SK-N-SH treated with all-trans-retinoic acid at 6 μM for 48 hours (cell line): ENCODE measurements around the gene AFG3L2.

Source experiments
- ATAC-seq: fragments of 200-7000 bp; cut with Tn5 transposase; 3 replicates; pipeline ENCODE4 v1.9.1; 2020; ENCODE audit warnings: mild to moderate bottlenecking, moderate library complexity
- ARNTL ChIP-seq: fragments of 450-650 bp; formaldehyde crosslinking; IDR thresholded peaks from 2 replicates; pipeline ENCODE4 v1.5.0; 2020; ENCODE audit warnings: low read depth, mild to moderate bottlenecking, moderate library complexity, borderline replicate concordance
- BACH2 ChIP-seq: fragments of 250-450 bp; sonication (Bioruptor Pico); IDR thresholded peaks from 2 replicates; pipeline ENCODE4 v1.9.0; 2021; ENCODE audit warnings: mild to moderate bottlenecking, borderline replicate concordance
- CREB5 ChIP-seq: fragments of 250-450 bp; sonication (Bioruptor Pico); IDR thresholded peaks from 2 replicates; pipeline ENCODE4 v1.5.1; 2020; ENCODE audit warnings: low read depth, mild to moderate bottlenecking, moderate library complexity
- CSDC2 ChIP-seq: fragments of 250-450 bp; sonication (Bioruptor Pico); IDR thresholded peaks from 2 replicates; pipeline ENCODE4 v1.5.0; 2020; ENCODE audit warnings: mild to moderate bottlenecking, moderate library complexity
- ESRRG ChIP-seq: fragments of 250-450 bp; sonication (Bioruptor Pico); IDR thresholded peaks from 2 replicates; pipeline ENCODE4 v1.6.1; 2021; ENCODE audit warnings: mild to moderate bottlenecking
- GLIS3 ChIP-seq: fragments of 250-450 bp; sonication (Bioruptor Pico); IDR thresholded peaks from 2 replicates; pipeline ENCODE4 v1.5.0; 2020; ENCODE audit warnings: mild to moderate bottlenecking, moderate library complexity
- ISL1 ChIP-seq: fragments of 250-450 bp; sonication (Bioruptor Pico); IDR thresholded peaks from 2 replicates; pipeline ENCODE4 v2.1.2; 2022; ENCODE audit warnings: mild to moderate bottlenecking, moderate library complexity
- OSR1 ChIP-seq: fragments of 250-450 bp; sonication (Bioruptor Pico); IDR thresholded peaks from 2 replicates; pipeline ENCODE4 v1.8.0; 2022; ENCODE audit warnings: moderate library complexity, mild to moderate bottlenecking, inconsistent platforms
- POU6F1 ChIP-seq: fragments of 250-450 bp; sonication (Bioruptor Pico); IDR thresholded peaks from 2 replicates; pipeline ENCODE4 v1.8.0; 2021; ENCODE audit warnings: low read depth, mild to moderate bottlenecking, moderate library complexity, borderline replicate concordance
- PPARA ChIP-seq: fragments of 250-450 bp; sonication (Bioruptor Pico); IDR thresholded peaks from 2 replicates; pipeline ENCODE4 v1.5.0; 2020; ENCODE audit warnings: mild to moderate bottlenecking, borderline replicate concordance
- RARB ChIP-seq: fragments of 250-450 bp; sonication (Bioruptor Pico); IDR thresholded peaks from 2 replicates; pipeline ENCODE4 v1.8.0; 2021; ENCODE audit warnings: mild to moderate bottlenecking, moderate library complexity
- SNAI2 ChIP-seq: fragments of 250-450 bp; sonication (Bioruptor Pico); IDR thresholded peaks from 2 replicates; pipeline ENCODE4 v1.5.0; 2020; ENCODE audit warnings: mild to moderate bottlenecking, moderate library complexity
- TCF4 ChIP-seq: fragments of 250-450 bp; sonication (Bioruptor Pico); IDR thresholded peaks from 2 replicates; pipeline ENCODE4 v1.8.0; 2021; ENCODE audit warnings: mild to moderate bottlenecking, moderate library complexity, borderline replicate concordance
- TSHZ2 ChIP-seq: fragments of 250-450 bp; sonication (Bioruptor Pico); IDR thresholded peaks from 2 replicates; pipeline ENCODE4 v1.5.0; 2020; ENCODE audit warnings: mild to moderate bottlenecking, moderate library complexity
- ZC3H10 ChIP-seq: fragments of 250-450 bp; sonication (Bioruptor Pico); IDR thresholded peaks from 2 replicates; pipeline ENCODE4 v1.5.1; 2021; ENCODE audit warnings: mild to moderate bottlenecking, moderate library complexity
- ZFP3 ChIP-seq: fragments of 250-450 bp; sonication (Bioruptor Pico); IDR thresholded peaks from 2 replicates; pipeline ENCODE4 v1.5.0; 2020; ENCODE audit warnings: mild to moderate bottlenecking, moderate library complexity
- ZFP30 ChIP-seq: fragments of 450-650 bp; formaldehyde crosslinking; IDR thresholded peaks from 2 replicates; pipeline ENCODE4 v1.5.0; 2022; ENCODE audit warnings: mild to moderate bottlenecking, moderate library complexity
- ZNF565 ChIP-seq: fragments of 450-650 bp; formaldehyde crosslinking; conservative IDR thresholded peaks from 2 replicates; pipeline ENCODE4 v1.5.0; 2020; ENCODE audit warnings: low read depth, mild to moderate bottlenecking, moderate library complexity
- ZNF70 ChIP-seq: fragments of 450-650 bp; formaldehyde crosslinking; IDR thresholded peaks from 2 replicates; pipeline ENCODE4 v1.5.0; 2020; ENCODE audit warnings: mild to moderate bottlenecking, moderate library complexity
- TF ChIP-seq, protein P1 (sequence below): fragments of 250-450 bp; sonication (Bioruptor Pico); IDR thresholded peaks from 2 replicates; pipeline ENCODE4 v1.5.1; 2021; ENCODE audit warnings: mild to moderate bottlenecking, moderate library complexity
- TF ChIP-seq, protein P2 (sequence below): fragments of 250-450 bp; sonication (Bioruptor Pico); IDR thresholded peaks from 2 replicates; pipeline ENCODE4 v1.8.0; 2020; ENCODE audit warnings: mild to moderate bottlenecking, moderate library complexity, borderline replicate concordance

AFG3L2 gene

GRCh38 chr18:12334366-12334808 is 42.6 kb downstream of the AFG3L2 start:
- no peak for ATAC-seq
- TF ChIP-seq ISL1 (CRISPR knock-in tag) (no peak), PPARA (no peak), GLIS3 (CRISPR knock-in tag) (no peak)
- TF ChIP-seq, protein P1, sequence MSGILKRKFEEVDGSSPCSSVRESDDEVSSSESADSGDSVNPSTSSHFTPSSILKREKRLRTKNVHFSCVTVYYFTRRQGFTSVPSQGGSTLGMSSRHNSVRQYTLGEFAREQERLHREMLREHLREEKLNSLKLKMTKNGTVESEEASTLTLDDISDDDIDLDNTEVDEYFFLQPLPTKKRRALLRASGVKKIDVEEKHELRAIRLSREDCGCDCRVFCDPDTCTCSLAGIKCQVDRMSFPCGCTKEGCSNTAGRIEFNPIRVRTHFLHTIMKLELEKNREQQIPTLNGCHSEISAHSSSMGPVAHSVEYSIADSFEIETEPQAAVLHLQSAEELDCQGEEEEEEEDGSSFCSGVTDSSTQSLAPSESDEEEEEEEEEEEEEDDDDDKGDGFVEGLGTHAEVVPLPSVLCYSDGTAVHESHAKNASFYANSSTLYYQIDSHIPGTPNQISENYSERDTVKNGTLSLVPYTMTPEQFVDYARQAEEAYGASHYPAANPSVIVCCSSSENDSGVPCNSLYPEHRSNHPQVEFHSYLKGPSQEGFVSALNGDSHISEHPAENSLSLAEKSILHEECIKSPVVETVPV (CRISPR knock-in tag) = no peak
- TF ChIP-seq, all 23 proteins: peak for 0

GRCh38 chr18:12333506-12334290 is 43.3 kb downstream of the AFG3L2 start:
- TF ChIP-seq OSR1 (CRISPR knock-in tag) (no peak), RARB (CRISPR knock-in tag) (no peak), ZNF70 (CRISPR knock-in tag) (no peak), TCF4 (CRISPR knock-in tag) (no peak), GLIS3 (CRISPR knock-in tag) (no peak), ESRRG (CRISPR knock-in tag) (no peak), CREB5 (CRISPR knock-in tag) (no peak), TSHZ2 (CRISPR knock-in tag) (no peak), ZNF565 (CRISPR knock-in tag) (no peak), ZFP30 (no peak), CSDC2 (no peak), BACH2 (no peak), POU6F1 (CRISPR knock-in tag) (no peak), SNAI2 (no peak), ZC3H10 (CRISPR knock-in tag) (no peak), ZFP3 (CRISPR knock-in tag) (no peak)
- TF ChIP-seq, protein P2, sequence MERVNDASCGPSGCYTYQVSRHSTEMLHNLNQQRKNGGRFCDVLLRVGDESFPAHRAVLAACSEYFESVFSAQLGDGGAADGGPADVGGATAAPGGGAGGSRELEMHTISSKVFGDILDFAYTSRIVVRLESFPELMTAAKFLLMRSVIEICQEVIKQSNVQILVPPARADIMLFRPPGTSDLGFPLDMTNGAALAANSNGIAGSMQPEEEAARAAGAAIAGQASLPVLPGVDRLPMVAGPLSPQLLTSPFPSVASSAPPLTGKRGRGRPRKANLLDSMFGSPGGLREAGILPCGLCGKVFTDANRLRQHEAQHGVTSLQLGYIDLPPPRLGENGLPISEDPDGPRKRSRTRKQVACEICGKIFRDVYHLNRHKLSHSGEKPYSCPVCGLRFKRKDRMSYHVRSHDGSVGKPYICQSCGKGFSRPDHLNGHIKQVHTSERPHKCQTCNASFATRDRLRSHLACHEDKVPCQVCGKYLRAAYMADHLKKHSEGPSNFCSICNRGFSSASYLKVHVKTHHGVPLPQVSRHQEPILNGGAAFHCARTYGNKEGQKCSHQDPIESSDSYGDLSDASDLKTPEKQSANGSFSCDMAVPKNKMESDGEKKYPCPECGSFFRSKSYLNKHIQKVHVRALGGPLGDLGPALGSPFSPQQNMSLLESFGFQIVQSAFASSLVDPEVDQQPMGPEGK = no peak
- TF ChIP-seq, protein P1 (CRISPR knock-in tag) = no peak
- no peak for ATAC-seq

GRCh38 chr18:12330766-12331165 is 46.3 kb downstream of the AFG3L2 start:
- no peak for TF ChIP-seq ZFP3 (CRISPR knock-in tag)
- no peak for TF ChIP-seq ISL1 (CRISPR knock-in tag)
- TF ChIP-seq OSR1 (CRISPR knock-in tag) = no peak
- no peak for TF ChIP-seq ARNTL
- TF ChIP-seq, protein P1 (CRISPR knock-in tag) = no peak
- no peak for TF ChIP-seq RARB (CRISPR knock-in tag)
- no peak for TF ChIP-seq ZC3H10 (CRISPR knock-in tag)
- TF ChIP-seq SNAI2 = no peak
- ATAC-seq = no peak
